ENCODE data around the gene PPM1N. TPM values are rescaled to one million over a fixed set of nuclear protein-coding genes. Genes with fewer than 3 reads are reported as not detected.
A peak's percentile ranks its signal among the peaks of the same experiment; 100 is the strongest.

Gene PPM1N
- total RNA-seq, 2 experiments from 2014 or later: 3.3 to 3.5 TPM

GRCh38 chr19:45523642-45524256 lies 25.5 kb downstream of the PPM1N start:
- peak overlapping the region; percentile 53 for H3K27ac Mint-ChIP-seq
- peak; percentile 99 for ATAC-seq (ENCODE audit: poor library complexity)
- peak; percentile 76 for TF ChIP-seq CTCF (IDR thresholded peaks at IDR 0.05)
- Histone ChIP-seq H3K4me3 (ENCODE audit: low read length) (no peak overlapping the region), H3K27me3 (ENCODE audit: control insufficient read depth in 1 of 2, insufficient read depth in 2 of 2, low read length in 2 of 2) (no peaks in the 10 kb centered on the region), H3K36me3 (ENCODE audit: insufficient read depth, low read length) (peaks cover 62% of the 10 kb centered on the region), H3K27ac (ENCODE audit: low read depth in 1 of 2, low read length in 2 of 2) (no peak overlapping the region), H3K4me1 (ENCODE audit: insufficient read depth, low read length) (peaks cover 11% of the 10 kb centered on the region), H3K9me3 (ENCODE audit: control insufficient read depth in 1 of 2, insufficient read depth in 1 of 2, low read length in 2 of 2) (no peaks in the 10 kb centered on the region)
- H3K36me3 Mint-ChIP-seq (ENCODE audit: low read depth): peaks cover 70% of the 10 kb centered on the region
- peaks cover 19% of the 10 kb centered on the region for H3K4me1 Mint-ChIP-seq (ENCODE audit: low read depth)
- POLR2A ChIA-PET: interaction anchor here (0.9 kb wide), 1 partner anchor 60 kb away, joined by 3 read pairs; no protein-coding TSS in a partner anchor
- peak; percentile 54 to 92 (median 66) for DNase-seq
- H3K4me3 Mint-ChIP-seq: no peak overlapping the region
- CTCF ChIA-PET: interaction anchor here (1.0 to 1.6 kb wide), 2 partner anchors 35 to 169 kb away, joined by 3 to 9 read pairs; partner anchors contain the start of gene QPCTL
- no peaks in the 10 kb centered on the region for H3K9me3 Mint-ChIP-seq
- intact Hi-C loops (cut with DNase I, micrococcal nuclease): loop anchor here (1.0 to 5.0 kb wide), 9 partner anchors 15 to 169 kb away; partner anchors contain the start of genes QPCTL (in 1 of the 2), SNRPD2 (in 1 of the 2) and VASP (in 1 of the 2)
- no peaks in the 10 kb centered on the region for H3K27me3 Mint-ChIP-seq

- ATAC-seq (ENCODE audit: poor library complexity) (no peak), DNase-seq (no peak)
- ChIA-PET POLR2A (interaction anchor here (0.9 kb wide), 1 partner anchor 59 kb away, joined by 3 read pairs; no protein-coding TSS in a partner anchor), CTCF (interaction anchor here (1.0 to 1.6 kb wide), 2 partner anchors 34 to 168 kb away, joined by 3 to 9 read pairs; partner anchors contain the start of gene QPCTL)
- Histone ChIP-seq H3K9me3 (ENCODE audit: control insufficient read depth in 1 of 2, insufficient read depth in 1 of 2, low read length in 2 of 2) (peaks cover 0 to 7% of the 10 kb centered on the region in 2 experiments), H3K27ac (ENCODE audit: low read depth in 1 of 2, low read length in 2 of 2) (no peak overlapping the region), H3K4me1 (ENCODE audit: insufficient read depth, low read length) (peaks cover 19% of the 10 kb centered on the region), H3K36me3 (ENCODE audit: insufficient read depth, low read length) (peaks cover 60% of the 10 kb centered on the region), H3K27me3 (ENCODE audit: control insufficient read depth in 1 of 2, insufficient read depth in 2 of 2, low read length in 2 of 2) (no peaks in the 10 kb centered on the region), H3K4me3 (ENCODE audit: low read length) (no peak overlapping the region)
- no peak overlapping the region for H3K4me3 Mint-ChIP-seq
- intact Hi-C loops (cut with DNase I, micrococcal nuclease): loop anchor here (2.0 to 5.0 kb wide), 3 partner anchors 34 to 168 kb away; partner anchors contain the start of genes QPCTL (in 1 of the 2) and SNRPD2 (in 1 of the 2)
- no peak overlapping the region for H3K27ac Mint-ChIP-seq
- TF ChIP-seq CTCF (IDR thresholded peaks at IDR 0.05): no peak
- H3K27me3 Mint-ChIP-seq: no peaks in the 10 kb centered on the region
- no peaks in the 10 kb centered on the region for H3K9me3 Mint-ChIP-seq
- peaks cover 70% of the 10 kb centered on the region for H3K36me3 Mint-ChIP-seq (ENCODE audit: low read depth)
- H3K4me1 Mint-ChIP-seq (ENCODE audit: low read depth): peaks cover 23% of the 10 kb centered on the region
Measured at GRCh38 chr19:45524575-45525129, 26.4 kb downstream of the PPM1N start.

GRCh38 chr19:45526143-45526542 lies 27.9 kb downstream of the PPM1N start:
- no peak for TF ChIP-seq CTCF (IDR thresholded peaks at IDR 0.05)
- H3K4me3 ChIP-seq (ENCODE audit: low read length): no peak overlapping the region
- Mint-ChIP-seq H3K36me3 (ENCODE audit: low read depth) (peaks cover 59% of the 10 kb centered on the region), H3K27ac (no peak overlapping the region), H3K4me1 (ENCODE audit: low read depth) (peaks cover 23% of the 10 kb centered on the region), H3K9me3 (no peaks in the 10 kb centered on the region), H3K4me3 (no peak overlapping the region), H3K27me3 (no peaks in the 10 kb centered on the region)
- peaks cover 19% of the 10 kb centered on the region for H3K4me1 ChIP-seq (ENCODE audit: insufficient read depth, low read length)
- ATAC-seq (ENCODE audit: poor library complexity) (no peak), DNase-seq (no peak)
- CTCF ChIA-PET: no interaction called here
- peaks cover 49% of the 10 kb centered on the region for H3K36me3 ChIP-seq (ENCODE audit: insufficient read depth, low read length)
- intact Hi-C loops (cut with DNase I, micrococcal nuclease): no loop called here
- POLR2A ChIA-PET: no interaction called here
- no peak overlapping the region for H3K27ac ChIP-seq (ENCODE audit: low read depth in 1 of 2, low read length in 2 of 2)
- no peaks in the 10 kb centered on the region for H3K27me3 ChIP-seq (ENCODE audit: control insufficient read depth in 1 of 2, insufficient read depth in 2 of 2, low read length in 2 of 2)
- H3K9me3 ChIP-seq (ENCODE audit: control insufficient read depth in 1 of 2, insufficient read depth in 1 of 2, low read length in 2 of 2): peaks cover 0 to 7% of the 10 kb centered on the region in 2 experiments
